HCT116 (cell line): ENCODE measurements around the gene CRYBB1. TPM values are rescaled to one million over a fixed set of nuclear protein-coding genes. Genes with fewer than 3 reads are reported as not detected.

Source experiments
- ATAC-seq: fragments of 200-7000 bp; cut with Tn5 transposase; 2 replicates; pipeline ENCODE4 v1.9.1; 2020; ENCODE audit warnings: mild to moderate bottlenecking, moderate library complexity
- BruUV-seq: library from RNA; stranded (reverse); fragments of 400-500 nt; replicated peaks from 2 replicates; lab custom pipeline; 2021; lab: Mats Ljungman, UMichigan
- CTCF ChIA-PET: fragments of 300-600 bp; sonication (Branson Sonifier 250); formaldehyde crosslinking; loops from one replicate; lab custom pipeline; 2021; ENCODE audit warnings: antibody characterized with exemption; lab: Charles Lee
- POLR2A ChIA-PET: fragments of 300-600, 350-600 bp; sonication (Branson Sonifier 250); formaldehyde crosslinking; loops from one replicate; lab custom pipeline; 2021; ENCODE audit warnings: antibody characterized with exemption; lab: Charles Lee
- RAD21 ChIA-PET, 2 experiments: fragments of 300-600 bp; sonication (Branson Sonifier 250); formaldehyde crosslinking; loops; one replicate each; lab custom pipeline; 2023; ENCODE audit warnings: low total read pairs in 2 of 2; ENCODE audit not compliant: uncharacterized antibody in 2 of 2, unreplicated experiment in 2 of 2, low non-redundant PET in 1 of 2; lab: Charles Lee
- DNase-seq: peaks from one replicate; pipeline ENCODE4 v3.0.0-alpha.2; 2010; ENCODE audit warnings: low read depth, low spot score
- H2AFZ ChIP-seq: fragments of 200-600 bp; shearing (Covaris generic), sonication (generic); 2 replicates; pipeline ENCODE4 v1.6.1; 2017; ENCODE audit warnings: low read depth, mixed run types, mixed read lengths, antibody characterized with exemption, low read length; ENCODE audit not compliant: poor library complexity, severe bottlenecking
- H3K27ac ChIP-seq: 2 replicates; pipeline ENCODE4 v1.5.1; 2012; ENCODE audit warnings: low read depth, low read length
- H3K27me3 ChIP-seq: fragments of 200-600 bp; sonication (generic); 2 replicates; pipeline ENCODE4 v1.6.1; 2016; ENCODE audit warnings: mixed run types, low read length, mixed read lengths; ENCODE audit not compliant: insufficient read depth
- H3K36me3 ChIP-seq, 2 experiments: fragments of 200-500 bp in 1 of 2; fragments of 200-600 bp in 1 of 2; sonication (Bioruptor generic) in 1 of 2; sonication (generic) in 1 of 2; 2 replicates each; pipeline versions ENCODE4 v1.5.1 to v1.6.1; 2014 to 2016; ENCODE audit warnings: low read length in 2 of 2, inconsistent platforms in 1 of 2, mixed read lengths in 1 of 2, mixed run types in 1 of 2; ENCODE audit not compliant: insufficient read depth in 2 of 2, control insufficient read depth in 1 of 2
- H3K4me1 ChIP-seq, 2 experiments: fragments of 200-600 bp in 1 of 2; sonication (generic) in 1 of 2; 2 replicates each; pipeline versions ENCODE4 v1.5.1 to v1.6.1; 2012 to 2017; ENCODE audit warnings: low read length in 2 of 2, inconsistent platforms in 1 of 2, mild to moderate bottlenecking in 1 of 2, mixed read lengths in 1 of 2, mixed run types in 1 of 2, moderate library complexity in 1 of 2; ENCODE audit not compliant: insufficient read depth in 2 of 2, control insufficient read depth in 1 of 2
- H3K4me2 ChIP-seq: fragments of 200-600 bp; sonication (generic); 2 replicates; pipeline ENCODE4 v1.6.1; 2017; ENCODE audit warnings: mixed run types, low read length, mixed read lengths
- H3K4me3 ChIP-seq, 2 experiments: fragments of 200-600 bp in 1 of 2; sonication (generic) in 1 of 2; replicated peaks in 1 of 2; 2 replicates each; pipeline ENCODE4 v1.5.1; 2011 to 2016; ENCODE audit warnings: low read length in 2 of 2, control low read depth in 1 of 2, low read depth in 1 of 2, mild to moderate bottlenecking in 1 of 2, mixed read lengths in 1 of 2, mixed run types in 1 of 2
- H3K79me2 ChIP-seq: fragments of 200-600 bp; sonication (generic); 2 replicates; pipeline ENCODE4 v1.6.1; 2017; ENCODE audit warnings: mild to moderate bottlenecking, mixed run types, low read length, moderate library complexity, mixed read lengths; ENCODE audit not compliant: insufficient read depth
- H3K9ac ChIP-seq: fragments of 200-600 bp; sonication (generic); 2 replicates; pipeline ENCODE4 v1.6.1; 2016; ENCODE audit warnings: low read length, mixed read lengths
- H3K9me2 ChIP-seq: fragments of 200-600 bp; sonication (generic), shearing (Covaris generic); 2 replicates; pipeline ENCODE4 v1.6.1; 2017; ENCODE audit warnings: mixed run types, mild to moderate bottlenecking, moderate library complexity; ENCODE audit not compliant: insufficient read depth
- H3K9me3 ChIP-seq, 2 experiments: fragments of 200-500 bp in 1 of 2; fragments of 200-600 bp in 1 of 2; sonication (Bioruptor generic) in 1 of 2; sonication (generic) in 1 of 2; 2 replicates each; pipeline ENCODE4 v1.6.1; 2014 to 2017; ENCODE audit warnings: low read length in 2 of 2, mixed read lengths in 2 of 2, inconsistent platforms in 1 of 2, low read depth in 1 of 2, mild to moderate bottlenecking in 1 of 2, mixed run types in 1 of 2, moderate library complexity in 1 of 2; ENCODE audit not compliant: control insufficient read depth in 1 of 2, insufficient read depth in 1 of 2
- H4K20me1 ChIP-seq: fragments of 200-600 bp; sonication (generic), shearing (Covaris generic); 2 replicates; pipeline ENCODE4 v1.6.1; 2017; ENCODE audit warnings: mixed run types, mild to moderate bottlenecking, moderate library complexity; ENCODE audit not compliant: insufficient read depth
- ELF1 ChIP-seq: IDR thresholded peaks from 2 replicates; pipeline ENCODE4 v1.6.1; 2012; ENCODE audit warnings: low read depth, borderline replicate concordance
- EZH2 ChIP-seq: fragments of 200-600 bp; sonication (generic); IDR thresholded peaks from 2 replicates; pipeline ENCODE4 v1.6.1; 2017; ENCODE audit warnings: antibody characterized with exemption, mixed run types
- POLR2AphosphoS5 ChIP-seq: IDR thresholded peaks from 2 replicates; pipeline ENCODE4 v1.6.1; 2011; ENCODE audit warnings: mild to moderate bottlenecking, low read depth, low read length, moderate library complexity
- RAD21 ChIP-seq: IDR thresholded peaks from 2 replicates; pipeline ENCODE4 v1.6.1; 2012; ENCODE audit warnings: low read depth, mild to moderate bottlenecking
- SIN3A ChIP-seq: IDR thresholded peaks from 2 replicates; pipeline ENCODE4 v1.6.1; 2012; ENCODE audit warnings: low read depth
- SP1 ChIP-seq: IDR thresholded peaks from 2 replicates; pipeline ENCODE4 v1.6.1; 2012; ENCODE audit warnings: low read depth
- SRF ChIP-seq: IDR thresholded peaks from 2 replicates; pipeline ENCODE4 v1.6.1; 2012; ENCODE audit warnings: low read depth
- ZFX ChIP-seq: fragments of 450-650 bp; IDR thresholded peaks from 2 replicates; pipeline ENCODE4 v1.6.1; 2017
- ZNF274 ChIP-seq: fragments of 200-500 bp; sonication (Bioruptor generic); IDR thresholded peaks from 2 replicates; pipeline ENCODE4 v1.6.1; 2014; ENCODE audit warnings: mild to moderate bottlenecking, low read depth, low read length, inconsistent platforms
- intact Hi-C: fragments of 100-400 bp; cut with micrococcal nuclease; formaldehyde crosslinking; loops from 2 replicates; pipeline ENCODE4 v1.10.0; 2022
- total RNA-seq: library from RNA; stranded (reverse); gene quantifications from one replicate; pipeline ENCODE4 v1.2.1, GENCODE V29; 2021; ENCODE audit not compliant: unreplicated experiment
- TF ChIP-seq, protein P1 (sequence below): IDR thresholded peaks from 2 replicates; pipeline ENCODE4 v1.6.1; 2012
- TF ChIP-seq, protein P2 (sequence below), 3 experiments: fragments of 200-600 bp in 1 of 3; sonication (generic) in 1 of 3; IDR thresholded peaks in 2 of 3; conservative IDR thresholded peaks in 1 of 3; 2 replicates each; pipeline ENCODE4 v1.5.1; 2012 to 2017; ENCODE audit warnings: low read depth in 2 of 3, low read length in 2 of 3, antibody characterized with exemption in 1 of 3, borderline replicate concordance in 1 of 3, control low read depth in 1 of 3, mild to moderate bottlenecking in 1 of 3, mixed read lengths in 1 of 3, mixed run types in 1 of 3, moderate library complexity in 1 of 3; ENCODE audit not compliant: insufficient read depth in 1 of 3
- TF ChIP-seq, protein P3 (sequence below): IDR thresholded peaks from 2 replicates; pipeline ENCODE4 v1.6.1; 2012
- TF ChIP-seq, protein P4 (sequence below): IDR thresholded peaks from 2 replicates; pipeline ENCODE4 v1.6.1; 2012; ENCODE audit warnings: low read depth
- TF ChIP-seq, protein P5 (sequence below): IDR thresholded peaks from 2 replicates; pipeline ENCODE4 v1.6.1; 2011; ENCODE audit warnings: mild to moderate bottlenecking, low read length, moderate library complexity; ENCODE audit not compliant: insufficient replicate concordance; ENCODE audit errors: extremely low read depth

Gene CRYBB1
- total RNA-seq, 1 experiment from 2014 or later, result not detected

DNA sequence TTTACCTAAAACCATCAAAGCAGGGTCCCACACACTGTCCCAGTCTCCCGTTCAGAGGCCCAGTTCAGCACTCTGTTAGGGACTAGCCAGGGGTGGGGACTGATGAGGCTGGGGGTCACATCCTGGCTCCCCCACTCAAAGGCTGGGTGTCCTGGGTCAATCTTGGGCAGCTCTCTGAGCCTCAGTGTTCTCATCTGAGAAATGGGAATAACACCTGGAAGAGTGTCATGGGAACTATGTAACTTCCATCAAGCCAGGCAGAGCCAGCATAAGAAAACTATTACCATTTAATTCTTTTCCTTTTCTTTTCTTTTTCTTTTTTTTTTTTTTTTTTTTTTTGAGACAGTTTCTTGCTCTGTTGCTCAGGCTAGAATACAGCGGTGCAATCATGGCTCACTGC lies 66.3 kb downstream of the CRYBB1 start:
- ChIA-PET CTCF (no interaction called here), POLR2A (no interaction called here)
- intact Hi-C loops, result no loop called here

More for the DNA sequence above, 66.3 kb downstream of the CRYBB1 start:
- RAD21 ChIA-PET, result no interaction called here
- Histone ChIP-seq H3K9me2 (no peaks in the 10 kb centered on the region), H2AFZ (no peak overlapping the region), H4K20me1 (no peaks in the 10 kb centered on the region), H3K4me1 (peaks cover 13 to 17% of the 10 kb centered on the region in 2 experiments), H3K36me3 (no peaks in the 10 kb centered on the region), H3K9me3 (no peaks in the 10 kb centered on the region), H3K79me2 (no peaks in the 10 kb centered on the region), H3K9ac (no peak overlapping the region), H3K27me3 (no peaks in the 10 kb centered on the region), H3K4me3 (no peak overlapping the region), H3K27ac (no peak overlapping the region), H3K4me2 (no peak overlapping the region)
- BruUV-seq, result no TSS peak
- ATAC-seq (no peak), DNase-seq (no peak)
- TF ChIP-seq ZFX, result no peak
- no peak for TF ChIP-seq ZNF274
- TF ChIP-seq POLR2AphosphoS5, result no peak
- TF ChIP-seq, protein P1, sequence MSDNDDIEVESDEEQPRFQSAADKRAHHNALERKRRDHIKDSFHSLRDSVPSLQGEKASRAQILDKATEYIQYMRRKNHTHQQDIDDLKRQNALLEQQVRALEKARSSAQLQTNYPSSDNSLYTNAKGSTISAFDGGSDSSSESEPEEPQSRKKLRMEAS, result no peak
- TF ChIP-seq SRF, result no peak
- TF ChIP-seq, protein P2, sequence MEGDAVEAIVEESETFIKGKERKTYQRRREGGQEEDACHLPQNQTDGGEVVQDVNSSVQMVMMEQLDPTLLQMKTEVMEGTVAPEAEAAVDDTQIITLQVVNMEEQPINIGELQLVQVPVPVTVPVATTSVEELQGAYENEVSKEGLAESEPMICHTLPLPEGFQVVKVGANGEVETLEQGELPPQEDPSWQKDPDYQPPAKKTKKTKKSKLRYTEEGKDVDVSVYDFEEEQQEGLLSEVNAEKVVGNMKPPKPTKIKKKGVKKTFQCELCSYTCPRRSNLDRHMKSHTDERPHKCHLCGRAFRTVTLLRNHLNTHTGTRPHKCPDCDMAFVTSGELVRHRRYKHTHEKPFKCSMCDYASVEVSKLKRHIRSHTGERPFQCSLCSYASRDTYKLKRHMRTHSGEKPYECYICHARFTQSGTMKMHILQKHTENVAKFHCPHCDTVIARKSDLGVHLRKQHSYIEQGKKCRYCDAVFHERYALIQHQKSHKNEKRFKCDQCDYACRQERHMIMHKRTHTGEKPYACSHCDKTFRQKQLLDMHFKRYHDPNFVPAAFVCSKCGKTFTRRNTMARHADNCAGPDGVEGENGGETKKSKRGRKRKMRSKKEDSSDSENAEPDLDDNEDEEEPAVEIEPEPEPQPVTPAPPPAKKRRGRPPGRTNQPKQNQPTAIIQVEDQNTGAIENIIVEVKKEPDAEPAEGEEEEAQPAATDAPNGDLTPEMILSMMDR (IDR thresholded peaks at IDR 0.05 in 2 of 3, conservative IDR thresholded peaks at IDR 0.05 in 1 of 3; ENCODE audit: borderline replicate concordance in 1 of 3, insufficient read depth in 1 of 3, low read depth in 2 of 3, low read length in 2 of 3), result no peak
- TF ChIP-seq, protein P3, sequence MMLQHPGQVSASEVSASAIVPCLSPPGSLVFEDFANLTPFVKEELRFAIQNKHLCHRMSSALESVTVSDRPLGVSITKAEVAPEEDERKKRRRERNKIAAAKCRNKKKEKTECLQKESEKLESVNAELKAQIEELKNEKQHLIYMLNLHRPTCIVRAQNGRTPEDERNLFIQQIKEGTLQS, result no peak
- no peak for TF ChIP-seq SP1
- no peak for TF ChIP-seq RAD21
- TF ChIP-seq ELF1, result no peak
- TF ChIP-seq, protein P4, sequence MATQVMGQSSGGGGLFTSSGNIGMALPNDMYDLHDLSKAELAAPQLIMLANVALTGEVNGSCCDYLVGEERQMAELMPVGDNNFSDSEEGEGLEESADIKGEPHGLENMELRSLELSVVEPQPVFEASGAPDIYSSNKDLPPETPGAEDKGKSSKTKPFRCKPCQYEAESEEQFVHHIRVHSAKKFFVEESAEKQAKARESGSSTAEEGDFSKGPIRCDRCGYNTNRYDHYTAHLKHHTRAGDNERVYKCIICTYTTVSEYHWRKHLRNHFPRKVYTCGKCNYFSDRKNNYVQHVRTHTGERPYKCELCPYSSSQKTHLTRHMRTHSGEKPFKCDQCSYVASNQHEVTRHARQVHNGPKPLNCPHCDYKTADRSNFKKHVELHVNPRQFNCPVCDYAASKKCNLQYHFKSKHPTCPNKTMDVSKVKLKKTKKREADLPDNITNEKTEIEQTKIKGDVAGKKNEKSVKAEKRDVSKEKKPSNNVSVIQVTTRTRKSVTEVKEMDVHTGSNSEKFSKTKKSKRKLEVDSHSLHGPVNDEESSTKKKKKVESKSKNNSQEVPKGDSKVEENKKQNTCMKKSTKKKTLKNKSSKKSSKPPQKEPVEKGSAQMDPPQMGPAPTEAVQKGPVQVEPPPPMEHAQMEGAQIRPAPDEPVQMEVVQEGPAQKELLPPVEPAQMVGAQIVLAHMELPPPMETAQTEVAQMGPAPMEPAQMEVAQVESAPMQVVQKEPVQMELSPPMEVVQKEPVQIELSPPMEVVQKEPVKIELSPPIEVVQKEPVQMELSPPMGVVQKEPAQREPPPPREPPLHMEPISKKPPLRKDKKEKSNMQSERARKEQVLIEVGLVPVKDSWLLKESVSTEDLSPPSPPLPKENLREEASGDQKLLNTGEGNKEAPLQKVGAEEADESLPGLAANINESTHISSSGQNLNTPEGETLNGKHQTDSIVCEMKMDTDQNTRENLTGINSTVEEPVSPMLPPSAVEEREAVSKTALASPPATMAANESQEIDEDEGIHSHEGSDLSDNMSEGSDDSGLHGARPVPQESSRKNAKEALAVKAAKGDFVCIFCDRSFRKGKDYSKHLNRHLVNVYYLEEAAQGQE, result no peak
- TF ChIP-seq, protein P5, sequence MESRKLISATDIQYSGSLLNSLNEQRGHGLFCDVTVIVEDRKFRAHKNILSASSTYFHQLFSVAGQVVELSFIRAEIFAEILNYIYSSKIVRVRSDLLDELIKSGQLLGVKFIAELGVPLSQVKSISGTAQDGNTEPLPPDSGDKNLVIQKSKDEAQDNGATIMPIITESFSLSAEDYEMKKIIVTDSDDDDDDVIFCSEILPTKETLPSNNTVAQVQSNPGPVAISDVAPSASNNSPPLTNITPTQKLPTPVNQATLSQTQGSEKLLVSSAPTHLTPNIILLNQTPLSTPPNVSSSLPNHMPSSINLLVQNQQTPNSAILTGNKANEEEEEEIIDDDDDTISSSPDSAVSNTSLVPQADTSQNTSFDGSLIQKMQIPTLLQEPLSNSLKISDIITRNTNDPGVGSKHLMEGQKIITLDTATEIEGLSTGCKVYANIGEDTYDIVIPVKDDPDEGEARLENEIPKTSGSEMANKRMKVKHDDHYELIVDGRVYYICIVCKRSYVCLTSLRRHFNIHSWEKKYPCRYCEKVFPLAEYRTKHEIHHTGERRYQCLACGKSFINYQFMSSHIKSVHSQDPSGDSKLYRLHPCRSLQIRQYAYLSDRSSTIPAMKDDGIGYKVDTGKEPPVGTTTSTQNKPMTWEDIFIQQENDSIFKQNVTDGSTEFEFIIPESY, result no peak
- no peak for TF ChIP-seq EZH2
- no peak for TF ChIP-seq SIN3A
